Brain pericyte (primary cell): Measurements from ENCODE around the gene CAVIN1.
A peak's percentile ranks its signal among the peaks of the same experiment; 100 is the strongest.
"Not testable (repeated sequence)": the region's sequence is repeated elsewhere in the genome, so short reads cannot be mapped to it uniquely, and the experiment has no call there.

Experiments
- DNase-seq: peaks from one replicate; pipeline ENCODE4 v3.0.0-alpha.2; 2012; ENCODE audit warnings: low read depth, low spot score

The CAVIN1 gene

GRCh38 chr17:42422958-42423712 is at the start of gene CAVIN1:
Gene CAVIN1, minus strand, starts transcription at chr17:42423256. Its CDS starts 159 bp downstream, at chr17:42423097.
- peak; percentile 73 for DNase-seq

GRCh38 chr17:42467889-42468288 is 44.8 kb upstream of the CAVIN1 start:
- DNase-seq, result no peak

- no peak for DNase-seq
These were observed 40.9 kb upstream of the CAVIN1 start for GRCh38 chr17:42463976-42464400.

GRCh38 chr17:42460371-42460770 is 37.3 kb upstream of the CAVIN1 start:
- no peak for DNase-seq

- no peak for DNase-seq
These were observed 36.8 kb upstream of the CAVIN1 start for GRCh38 chr17:42459801-42460281.

- DNase-seq, result no peak
These were observed 36.3 kb upstream of the CAVIN1 start for GRCh38 chr17:42459256-42459800.

- no peak for DNase-seq
These were observed 35.6 kb upstream of the CAVIN1 start, which contains the start of gene ATP6V0A1 for GRCh38 chr17:42458497-42459255. Gene ATP6V0A1, plus strand, starts transcription at chr17:42458878. Its CDS starts 2,017 bp downstream, at chr17:42460895.

GRCh38 chr17:42457107-42457792 is 34.2 kb upstream of the CAVIN1 start:
- DNase-seq, result no peak

GRCh38 chr17:42456223-42457106 is 33.4 kb upstream of the CAVIN1 start:
- DNase-seq, result no peak

GRCh38 chr17:42454987-42455386 is 31.9 kb upstream of the CAVIN1 start:
- DNase-seq, result not testable (repeated sequence)

- no peak for DNase-seq
These were observed 30.4 kb upstream of the CAVIN1 start for GRCh38 chr17:42453439-42453838.

- not testable (repeated sequence) for DNase-seq
These were observed 28.2 kb upstream of the CAVIN1 start for GRCh38 chr17:42451270-42451669.

- not testable (repeated sequence) for DNase-seq
These were observed 26.8 kb upstream of the CAVIN1 start for GRCh38 chr17:42449838-42450237.

- not testable (repeated sequence) for DNase-seq
These were observed 26.1 kb upstream of the CAVIN1 start for GRCh38 chr17:42449176-42449575.

GRCh38 chr17:42442196-42442565 is 19.1 kb upstream of the CAVIN1 start:
- no peak for DNase-seq

GRCh38 chr17:42441371-42442195 is 18.5 kb upstream of the CAVIN1 start:
- DNase-seq, result no peak

- no peak for DNase-seq
These were observed 15.8 kb upstream of the CAVIN1 start for GRCh38 chr17:42438600-42439567.

- peak; percentile 85 for DNase-seq
These were observed 13.3 kb upstream of the CAVIN1 start for GRCh38 chr17:42436391-42436790.

- DNase-seq, result no peak
These were observed 8.7 kb upstream of the CAVIN1 start for GRCh38 chr17:42431758-42432161.
